ENCODE results near the gene SH3RF2.

- TF ChIP-seq EZH2 (IDR thresholded peaks at IDR 0.05), result no peak
- no peak for TF ChIP-seq CTCF (IDR thresholded peaks at IDR 0.05)
These were observed 33.3 kb upstream of the SH3RF2 start for GRCh38 chr5:145903113-145903512.

All from neural progenitor cell (in vitro differentiated cells).